ENCODE measurements around the gene ANXA5.

DNA sequence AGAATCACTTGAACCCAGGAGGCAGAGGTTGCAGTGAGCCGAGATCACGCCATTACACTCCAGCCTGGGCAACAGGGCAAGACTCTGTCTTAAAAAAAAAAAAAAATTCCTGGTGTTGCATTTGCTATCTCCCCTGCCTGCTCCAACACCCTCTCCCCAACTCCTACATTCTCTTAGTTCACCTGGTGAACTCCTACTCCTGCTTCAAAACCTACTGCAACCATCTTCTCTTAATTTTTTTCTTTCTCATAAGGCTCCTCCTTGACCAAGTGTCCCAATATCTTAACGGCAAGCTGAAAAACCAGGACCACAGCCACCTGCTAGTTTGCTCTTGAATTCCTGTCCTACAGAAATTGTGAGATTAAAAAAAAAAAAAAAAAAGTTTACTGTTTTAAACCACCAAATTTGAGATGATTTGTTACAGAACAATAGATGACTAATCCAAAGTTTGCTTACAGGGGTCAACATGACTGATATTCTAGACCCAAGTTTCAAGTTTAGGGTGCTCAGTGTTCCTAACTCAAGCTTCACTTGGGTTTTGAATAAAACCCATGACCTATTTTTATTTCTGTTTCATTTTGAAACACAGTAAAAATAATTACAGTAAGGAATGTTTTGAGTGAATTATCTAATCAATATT, 13.1 kb upstream of the ANXA5 start:
- TF ChIP-seq, protein P1, sequence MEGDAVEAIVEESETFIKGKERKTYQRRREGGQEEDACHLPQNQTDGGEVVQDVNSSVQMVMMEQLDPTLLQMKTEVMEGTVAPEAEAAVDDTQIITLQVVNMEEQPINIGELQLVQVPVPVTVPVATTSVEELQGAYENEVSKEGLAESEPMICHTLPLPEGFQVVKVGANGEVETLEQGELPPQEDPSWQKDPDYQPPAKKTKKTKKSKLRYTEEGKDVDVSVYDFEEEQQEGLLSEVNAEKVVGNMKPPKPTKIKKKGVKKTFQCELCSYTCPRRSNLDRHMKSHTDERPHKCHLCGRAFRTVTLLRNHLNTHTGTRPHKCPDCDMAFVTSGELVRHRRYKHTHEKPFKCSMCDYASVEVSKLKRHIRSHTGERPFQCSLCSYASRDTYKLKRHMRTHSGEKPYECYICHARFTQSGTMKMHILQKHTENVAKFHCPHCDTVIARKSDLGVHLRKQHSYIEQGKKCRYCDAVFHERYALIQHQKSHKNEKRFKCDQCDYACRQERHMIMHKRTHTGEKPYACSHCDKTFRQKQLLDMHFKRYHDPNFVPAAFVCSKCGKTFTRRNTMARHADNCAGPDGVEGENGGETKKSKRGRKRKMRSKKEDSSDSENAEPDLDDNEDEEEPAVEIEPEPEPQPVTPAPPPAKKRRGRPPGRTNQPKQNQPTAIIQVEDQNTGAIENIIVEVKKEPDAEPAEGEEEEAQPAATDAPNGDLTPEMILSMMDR (conservative IDR thresholded peaks at IDR 0.05; ENCODE audit: low read length) = no peak
- TF ChIP-seq EZH2phosphoT487 (IDR thresholded peaks at IDR 0.05; ENCODE audit: borderline replicate concordance, low read depth, low read length) = no peak

Measured in OCI-LY7 (cell line).